Chondrocyte (in vitro differentiated cells): ENCODE data around the gene EVA1A. TPM values are rescaled to one million over a fixed set of nuclear protein-coding genes. Genes with fewer than 3 reads are reported as not detected.

Experiments used
- DNase-seq: peaks from one replicate; pipeline ENCODE4 v3.0.0; 2021; ENCODE audit warnings: mixed read lengths, low spot score
- H3K27ac Mint-ChIP-seq: one replicate; pipeline ENCODE4 v1.8.0; 2021; ENCODE audit warnings: mild to moderate bottlenecking, moderate library complexity, mixed read lengths; ENCODE audit not compliant: unreplicated experiment
- H3K27me3 Mint-ChIP-seq: 2 replicates; pipeline ENCODE4 v1.8.0; 2021; ENCODE audit warnings: low read depth, mixed read lengths
- H3K36me3 Mint-ChIP-seq: 2 replicates; pipeline ENCODE4 v1.8.0; 2021; ENCODE audit warnings: low read depth, mixed read lengths
- H3K4me1 Mint-ChIP-seq: 2 replicates; pipeline ENCODE4 v1.8.0; 2021; ENCODE audit warnings: low read depth, mild to moderate bottlenecking, mixed read lengths
- H3K4me3 Mint-ChIP-seq: one replicate; pipeline ENCODE4 v1.8.0; 2021; ENCODE audit warnings: mild to moderate bottlenecking, moderate library complexity, mixed read lengths; ENCODE audit not compliant: unreplicated experiment
- H3K9me3 Mint-ChIP-seq: 2 replicates; pipeline ENCODE4 v1.8.0; 2021; ENCODE audit warnings: low read depth, mixed read lengths
- total RNA-seq: library from RNA; stranded (reverse); gene quantifications from 3 replicates; pipeline ENCODE4 v1.2.1, GENCODE V29; 2021
- TF ChIP-seq, protein P1 (sequence below): fragments of 200-600 bp; sonication (generic); IDR thresholded peaks from 2 replicates; pipeline ENCODE4 v1.5.0; 2021; ENCODE audit warnings: antibody characterized with exemption, mild to moderate bottlenecking, moderate library complexity

EVA1A gene
- total RNA-seq, 1 donor from 2014 or later, result 19.8 TPM

DNA sequence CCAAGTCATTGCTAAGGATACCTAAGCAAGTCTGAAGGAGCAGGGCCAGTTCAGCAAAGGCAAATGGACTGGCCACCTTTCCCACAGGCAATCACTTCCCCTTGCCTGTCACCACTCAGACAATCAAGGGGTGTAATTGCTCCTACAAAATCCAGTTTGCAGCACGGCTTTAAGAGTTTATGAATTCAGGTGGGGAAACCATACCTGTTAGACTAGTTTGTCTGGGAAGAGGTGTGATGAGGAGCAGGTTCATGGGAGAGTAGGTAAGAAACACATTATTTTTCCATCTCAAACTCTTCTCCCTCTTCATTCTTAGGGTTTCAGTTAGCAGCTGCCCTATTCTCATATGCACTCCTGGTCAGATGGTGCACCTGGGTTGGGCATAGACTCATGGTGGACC is 102.5 kb downstream of the EVA1A start:
- H3K9me3 Mint-ChIP-seq, result no peaks in the 10 kb centered on the region
- no peaks in the 10 kb centered on the region for H3K27me3 Mint-ChIP-seq
- no peaks in the 10 kb centered on the region for H3K4me1 Mint-ChIP-seq
- TF ChIP-seq, protein P1, sequence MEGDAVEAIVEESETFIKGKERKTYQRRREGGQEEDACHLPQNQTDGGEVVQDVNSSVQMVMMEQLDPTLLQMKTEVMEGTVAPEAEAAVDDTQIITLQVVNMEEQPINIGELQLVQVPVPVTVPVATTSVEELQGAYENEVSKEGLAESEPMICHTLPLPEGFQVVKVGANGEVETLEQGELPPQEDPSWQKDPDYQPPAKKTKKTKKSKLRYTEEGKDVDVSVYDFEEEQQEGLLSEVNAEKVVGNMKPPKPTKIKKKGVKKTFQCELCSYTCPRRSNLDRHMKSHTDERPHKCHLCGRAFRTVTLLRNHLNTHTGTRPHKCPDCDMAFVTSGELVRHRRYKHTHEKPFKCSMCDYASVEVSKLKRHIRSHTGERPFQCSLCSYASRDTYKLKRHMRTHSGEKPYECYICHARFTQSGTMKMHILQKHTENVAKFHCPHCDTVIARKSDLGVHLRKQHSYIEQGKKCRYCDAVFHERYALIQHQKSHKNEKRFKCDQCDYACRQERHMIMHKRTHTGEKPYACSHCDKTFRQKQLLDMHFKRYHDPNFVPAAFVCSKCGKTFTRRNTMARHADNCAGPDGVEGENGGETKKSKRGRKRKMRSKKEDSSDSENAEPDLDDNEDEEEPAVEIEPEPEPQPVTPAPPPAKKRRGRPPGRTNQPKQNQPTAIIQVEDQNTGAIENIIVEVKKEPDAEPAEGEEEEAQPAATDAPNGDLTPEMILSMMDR, result no peak
- no peak overlapping the region for H3K27ac Mint-ChIP-seq
- DNase-seq, result no peak
- no peaks in the 10 kb centered on the region for H3K36me3 Mint-ChIP-seq
- no peak overlapping the region for H3K4me3 Mint-ChIP-seq

GRCh38 chr2:75456825-75457224 is 103.9 kb downstream of the EVA1A start:
- Mint-ChIP-seq H3K4me1 (no peaks in the 10 kb centered on the region), H3K27ac (no peak overlapping the region), H3K9me3 (no peaks in the 10 kb centered on the region), H3K27me3 (no peaks in the 10 kb centered on the region), H3K4me3 (no peak overlapping the region), H3K36me3 (no peaks in the 10 kb centered on the region)
- TF ChIP-seq, protein P1, result no peak
- DNase-seq, result no peak

GRCh38 chr2:75456111-75456510 is 104.6 kb downstream of the EVA1A start:
- Mint-ChIP-seq H3K4me1 (no peaks in the 10 kb centered on the region), H3K36me3 (no peaks in the 10 kb centered on the region), H3K4me3 (no peak overlapping the region), H3K9me3 (peaks cover 2% of the 10 kb centered on the region), H3K27me3 (no peaks in the 10 kb centered on the region), H3K27ac (no peak overlapping the region)
- no peak for DNase-seq
- TF ChIP-seq, protein P1, result no peak

DNA sequence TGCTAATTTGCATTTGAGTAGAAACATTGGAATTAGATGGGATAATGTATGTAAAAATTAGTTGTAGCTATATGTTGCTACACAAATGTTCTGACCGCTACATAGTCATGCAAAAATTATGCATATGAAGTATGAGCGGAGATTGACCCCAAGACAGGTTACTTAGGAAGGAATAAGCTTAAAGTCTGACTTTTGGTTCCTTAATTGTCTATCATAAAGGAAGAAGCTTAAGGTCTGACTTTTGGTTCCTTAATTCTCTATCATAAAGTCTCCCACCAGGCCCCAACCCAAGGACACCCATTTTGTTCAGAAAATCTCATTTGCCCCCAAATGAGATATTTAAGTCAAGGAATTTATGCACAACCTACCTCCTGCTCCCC is 106.5 kb downstream of the EVA1A start:
- no peak for DNase-seq
- Mint-ChIP-seq H3K36me3 (peaks cover 2% of the 10 kb centered on the region), H3K27ac (no peak overlapping the region), H3K27me3 (no peaks in the 10 kb centered on the region), H3K9me3 (peaks cover 5% of the 10 kb centered on the region), H3K4me3 (no peak overlapping the region), H3K4me1 (no peaks in the 10 kb centered on the region)
- TF ChIP-seq, protein P1, result no peak

GRCh38 chr2:75453384-75454240 is 107.1 kb downstream of the EVA1A start:
- TF ChIP-seq, protein P1, result no peak
- no peaks in the 10 kb centered on the region for H3K4me1 Mint-ChIP-seq
- DNase-seq, result no peak
- peaks cover 9% of the 10 kb centered on the region for H3K9me3 Mint-ChIP-seq
- H3K27ac Mint-ChIP-seq, result no peak overlapping the region
- no peak overlapping the region for H3K4me3 Mint-ChIP-seq
- peaks cover 2% of the 10 kb centered on the region for H3K36me3 Mint-ChIP-seq
- H3K27me3 Mint-ChIP-seq, result no peaks in the 10 kb centered on the region
